Neural cell (in vitro differentiated cells): ENCODE results near the gene HHIPL1. TPM values are rescaled to one million over a fixed set of nuclear protein-coding genes. Genes with fewer than 3 reads are reported as not detected.
"Not testable (repeated sequence)": the region's sequence is repeated elsewhere in the genome, so short reads cannot be mapped to it uniquely, and the experiment has no call there.

Experiments
- H2AFZ ChIP-seq: fragments of 200-600, 300-800 bp; sonication (generic), shearing (Covaris generic); 2 replicates; pipeline ENCODE4 v1.6.0; 2014; ENCODE audit warnings: low read depth, mild to moderate bottlenecking, antibody characterized with exemption, low read length, moderate library complexity
- H3F3A ChIP-seq: fragments of 200-600 bp; shearing (Covaris generic); 2 replicates; pipeline ENCODE4 v1.6.1; 2016; ENCODE audit warnings: mild to moderate bottlenecking, moderate library complexity, mixed read lengths, antibody characterized with exemption, low read length; ENCODE audit not compliant: insufficient read depth, poor library complexity, severe bottlenecking
- H3K27ac ChIP-seq: fragments of 200-600, 300-800 bp; sonication (generic), shearing (Covaris generic); 2 replicates; pipeline ENCODE4 v1.5.1; 2014; ENCODE audit warnings: mild to moderate bottlenecking, low read length, moderate library complexity
- H3K27me3 ChIP-seq: fragments of 300-800, 200-600 bp; sonication (generic), shearing (Covaris generic); 2 replicates; pipeline ENCODE4 v1.6.0; 2014; ENCODE audit warnings: mild to moderate bottlenecking, low read depth, low read length, moderate library complexity; ENCODE audit not compliant: insufficient read depth
- H3K36me3 ChIP-seq: fragments of 300-800, 200-600 bp; sonication (generic), shearing (Covaris generic); 2 replicates; pipeline ENCODE4 v1.5.1; 2014; ENCODE audit warnings: mild to moderate bottlenecking, antibody characterized with exemption, low read length, moderate library complexity; ENCODE audit not compliant: insufficient read depth
- H3K4me2 ChIP-seq: fragments of 300-800, 200-600 bp; sonication (generic), shearing (Covaris generic); 2 replicates; pipeline ENCODE4 v1.6.0; 2014; ENCODE audit warnings: mild to moderate bottlenecking, low read length
- H3K4me3 ChIP-seq: fragments of 300-800, 200-600 bp; sonication (generic), shearing (Covaris generic); 2 replicates; pipeline ENCODE4 v1.5.1; 2014; ENCODE audit warnings: mild to moderate bottlenecking, low read length, moderate library complexity
- H3K79me2 ChIP-seq: fragments of 200-600 bp; shearing (Covaris generic); replicated peaks from 2 replicates; pipeline ENCODE4 v1.6.0; 2014; ENCODE audit warnings: mild to moderate bottlenecking, low read length, moderate library complexity; ENCODE audit not compliant: insufficient read depth
- H3K9ac ChIP-seq: fragments of 300-800, 200-600 bp; sonication (generic), shearing (Covaris generic); 2 replicates; pipeline ENCODE4 v1.6.1; 2016; ENCODE audit warnings: mild to moderate bottlenecking, low read length, mixed read lengths
- H3K9me2 ChIP-seq: fragments of 200-600 bp; shearing (Covaris generic); 2 replicates; pipeline ENCODE4 v1.6.1; 2016; ENCODE audit warnings: mild to moderate bottlenecking, low read length, mixed read lengths; ENCODE audit not compliant: insufficient read depth
- H3K9me3 ChIP-seq: fragments of 200-600, 300-800 bp; sonication (generic), shearing (Covaris generic); 2 replicates; pipeline ENCODE4 v1.6.1; 2016; ENCODE audit warnings: mild to moderate bottlenecking, mixed run types, low read length, moderate library complexity, mixed read lengths
- H4K20me1 ChIP-seq: fragments of 200-600 bp; shearing (Covaris generic); 2 replicates; pipeline ENCODE4 v1.6.1; 2016; ENCODE audit warnings: mild to moderate bottlenecking, mixed run types; ENCODE audit not compliant: insufficient read depth
- EP300 ChIP-seq: fragments of 450-650 bp; conservative IDR thresholded peaks from 2 replicates; pipeline ENCODE4 v1.6.1; 2014; ENCODE audit warnings: antibody characterized with exemption, mild to moderate bottlenecking, moderate library complexity; ENCODE audit not compliant: poor library complexity, severe bottlenecking
- EZH2 ChIP-seq: fragments of 200-600, 300-800 bp; shearing (Covaris generic), sonication (generic); IDR thresholded peaks from 2 replicates; pipeline ENCODE4 v1.6.1; 2014; ENCODE audit warnings: antibody characterized with exemption, low read length, borderline replicate concordance, mild to moderate bottlenecking; ENCODE audit not compliant: insufficient read depth, poor library complexity, severe bottlenecking
- MXI1 ChIP-seq: fragments of 450-650 bp; conservative IDR thresholded peaks from 2 replicates; pipeline ENCODE4 v1.6.1; 2014; ENCODE audit warnings: antibody characterized with exemption, mild to moderate bottlenecking; ENCODE audit not compliant: poor library complexity, severe bottlenecking
- POLR2AphosphoS5 ChIP-seq: IDR thresholded peaks from 2 replicates; pipeline ENCODE4 v1.6.1; 2012
- RAD21 ChIP-seq: fragments of 450-650 bp; conservative IDR thresholded peaks from 2 replicates; pipeline ENCODE4 v1.6.1; 2014; ENCODE audit warnings: antibody characterized with exemption, mild to moderate bottlenecking, moderate library complexity
- SMC3 ChIP-seq: fragments of 450-650 bp; conservative IDR thresholded peaks from 2 replicates; pipeline ENCODE4 v1.6.1; 2014; ENCODE audit warnings: antibody characterized with exemption, mild to moderate bottlenecking, moderate library complexity; ENCODE audit not compliant: poor library complexity
- TAF1 ChIP-seq: IDR thresholded peaks from 2 replicates; pipeline ENCODE4 v1.6.1; 2012; ENCODE audit warnings: low read depth
- polyA plus RNA-seq: library from polyadenylated mRNA; depleted of rRNA; stranded (reverse); fragments of >200 nt; gene quantifications from 2 replicates; pipeline ENCODE4 v1.2.3, GENCODE V29; 2014
- TF ChIP-seq, protein P1 (sequence below): fragments of 450-650 bp; IDR thresholded peaks from 2 replicates; pipeline ENCODE4 v1.5.1; 2014; ENCODE audit warnings: antibody characterized with exemption, mild to moderate bottlenecking, moderate library complexity; ENCODE audit not compliant: poor library complexity, severe bottlenecking
- TF ChIP-seq, protein P2 (sequence below): IDR thresholded peaks from 2 replicates; pipeline ENCODE4 v1.6.1; 2012; ENCODE audit warnings: borderline replicate concordance

HHIPL1 gene
- polyA plus RNA-seq, 1 donor from 2014 or later = 0.47 TPM

DNA sequence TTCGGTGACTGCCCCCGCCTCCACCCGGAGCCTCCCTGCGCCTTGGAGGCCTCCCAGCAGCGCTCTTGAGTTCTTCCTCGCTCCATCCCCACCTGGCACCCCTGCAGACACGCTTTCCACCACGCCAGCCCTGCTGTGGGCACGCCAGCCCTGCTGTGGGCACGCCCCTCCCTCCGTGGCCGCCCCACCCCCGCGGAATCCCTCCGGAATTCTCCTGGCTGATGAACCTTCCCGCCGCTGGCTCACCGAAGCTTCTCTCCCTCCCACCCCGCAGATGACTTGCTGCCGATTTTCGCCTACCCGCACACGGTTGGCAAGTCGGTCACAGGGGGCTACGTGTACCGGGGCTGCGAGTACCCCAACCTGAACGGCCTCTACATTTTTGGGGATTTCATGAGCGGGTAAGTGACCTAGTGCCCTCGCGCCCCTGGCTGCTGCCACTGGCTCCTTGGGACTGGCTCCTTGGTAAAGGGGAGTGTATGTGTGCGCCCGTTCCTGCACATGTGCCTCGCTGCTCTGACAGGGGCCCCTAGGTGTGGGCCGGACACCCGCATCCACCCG is 15.2 kb downstream of the HHIPL1 start:
- no peak overlapping the region for H3K9ac ChIP-seq
- no peaks in the 10 kb centered on the region for H3F3A ChIP-seq
- no peak overlapping the region for H3K4me3 ChIP-seq
- no peaks in the 10 kb centered on the region for H3K27me3 ChIP-seq
- H3K9me2 ChIP-seq = no peaks in the 10 kb centered on the region
- TF ChIP-seq EP300 (no peak), SMC3 (no peak), RAD21 (no peak), MXI1 (no peak), EZH2 (no peak), POLR2AphosphoS5 (no peak), TAF1 (no peak)
- TF ChIP-seq, protein P1, sequence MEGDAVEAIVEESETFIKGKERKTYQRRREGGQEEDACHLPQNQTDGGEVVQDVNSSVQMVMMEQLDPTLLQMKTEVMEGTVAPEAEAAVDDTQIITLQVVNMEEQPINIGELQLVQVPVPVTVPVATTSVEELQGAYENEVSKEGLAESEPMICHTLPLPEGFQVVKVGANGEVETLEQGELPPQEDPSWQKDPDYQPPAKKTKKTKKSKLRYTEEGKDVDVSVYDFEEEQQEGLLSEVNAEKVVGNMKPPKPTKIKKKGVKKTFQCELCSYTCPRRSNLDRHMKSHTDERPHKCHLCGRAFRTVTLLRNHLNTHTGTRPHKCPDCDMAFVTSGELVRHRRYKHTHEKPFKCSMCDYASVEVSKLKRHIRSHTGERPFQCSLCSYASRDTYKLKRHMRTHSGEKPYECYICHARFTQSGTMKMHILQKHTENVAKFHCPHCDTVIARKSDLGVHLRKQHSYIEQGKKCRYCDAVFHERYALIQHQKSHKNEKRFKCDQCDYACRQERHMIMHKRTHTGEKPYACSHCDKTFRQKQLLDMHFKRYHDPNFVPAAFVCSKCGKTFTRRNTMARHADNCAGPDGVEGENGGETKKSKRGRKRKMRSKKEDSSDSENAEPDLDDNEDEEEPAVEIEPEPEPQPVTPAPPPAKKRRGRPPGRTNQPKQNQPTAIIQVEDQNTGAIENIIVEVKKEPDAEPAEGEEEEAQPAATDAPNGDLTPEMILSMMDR = no peak
- TF ChIP-seq, protein P2, sequence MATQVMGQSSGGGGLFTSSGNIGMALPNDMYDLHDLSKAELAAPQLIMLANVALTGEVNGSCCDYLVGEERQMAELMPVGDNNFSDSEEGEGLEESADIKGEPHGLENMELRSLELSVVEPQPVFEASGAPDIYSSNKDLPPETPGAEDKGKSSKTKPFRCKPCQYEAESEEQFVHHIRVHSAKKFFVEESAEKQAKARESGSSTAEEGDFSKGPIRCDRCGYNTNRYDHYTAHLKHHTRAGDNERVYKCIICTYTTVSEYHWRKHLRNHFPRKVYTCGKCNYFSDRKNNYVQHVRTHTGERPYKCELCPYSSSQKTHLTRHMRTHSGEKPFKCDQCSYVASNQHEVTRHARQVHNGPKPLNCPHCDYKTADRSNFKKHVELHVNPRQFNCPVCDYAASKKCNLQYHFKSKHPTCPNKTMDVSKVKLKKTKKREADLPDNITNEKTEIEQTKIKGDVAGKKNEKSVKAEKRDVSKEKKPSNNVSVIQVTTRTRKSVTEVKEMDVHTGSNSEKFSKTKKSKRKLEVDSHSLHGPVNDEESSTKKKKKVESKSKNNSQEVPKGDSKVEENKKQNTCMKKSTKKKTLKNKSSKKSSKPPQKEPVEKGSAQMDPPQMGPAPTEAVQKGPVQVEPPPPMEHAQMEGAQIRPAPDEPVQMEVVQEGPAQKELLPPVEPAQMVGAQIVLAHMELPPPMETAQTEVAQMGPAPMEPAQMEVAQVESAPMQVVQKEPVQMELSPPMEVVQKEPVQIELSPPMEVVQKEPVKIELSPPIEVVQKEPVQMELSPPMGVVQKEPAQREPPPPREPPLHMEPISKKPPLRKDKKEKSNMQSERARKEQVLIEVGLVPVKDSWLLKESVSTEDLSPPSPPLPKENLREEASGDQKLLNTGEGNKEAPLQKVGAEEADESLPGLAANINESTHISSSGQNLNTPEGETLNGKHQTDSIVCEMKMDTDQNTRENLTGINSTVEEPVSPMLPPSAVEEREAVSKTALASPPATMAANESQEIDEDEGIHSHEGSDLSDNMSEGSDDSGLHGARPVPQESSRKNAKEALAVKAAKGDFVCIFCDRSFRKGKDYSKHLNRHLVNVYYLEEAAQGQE = no peak
- no peak overlapping the region for H3K4me2 ChIP-seq
- H4K20me1 ChIP-seq = no peaks in the 10 kb centered on the region
- no peak overlapping the region for H3K27ac ChIP-seq
- H2AFZ ChIP-seq = no peak overlapping the region
- no peaks in the 10 kb centered on the region for H3K79me2 ChIP-seq
- no peaks in the 10 kb centered on the region for H3K9me3 ChIP-seq
- H3K36me3 ChIP-seq = no peaks in the 10 kb centered on the region

DNA sequence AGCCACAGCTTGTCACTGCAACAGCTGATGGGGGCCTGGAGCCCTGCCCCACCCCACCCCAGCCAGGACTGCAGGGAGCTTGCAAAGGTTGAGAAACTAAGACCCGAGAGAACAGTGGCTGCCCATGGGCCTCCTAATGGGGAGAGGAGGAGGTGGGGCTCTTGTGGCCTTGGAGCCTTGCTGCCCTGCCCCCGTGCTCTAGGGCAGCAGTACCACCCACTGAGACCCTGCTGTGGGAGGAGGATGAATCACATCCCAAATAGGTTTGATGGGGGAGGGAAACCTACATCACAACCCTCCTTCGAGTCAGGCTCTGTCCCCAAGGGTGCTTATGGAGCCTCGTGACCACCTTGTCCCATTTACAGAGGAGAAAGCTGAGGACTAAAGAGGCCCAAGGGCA is 15.9 kb downstream of the HHIPL1 start:
- Histone ChIP-seq H3F3A (no peaks in the 10 kb centered on the region), H3K4me2 (no peak overlapping the region), H3K9me2 (no peaks in the 10 kb centered on the region), H4K20me1 (no peaks in the 10 kb centered on the region), H3K36me3 (no peaks in the 10 kb centered on the region), H2AFZ (no peak overlapping the region), H3K27ac (no peak overlapping the region), H3K4me3 (no peak overlapping the region), H3K9ac (no peak overlapping the region), H3K79me2 (no peaks in the 10 kb centered on the region), H3K9me3 (no peaks in the 10 kb centered on the region), H3K27me3 (no peaks in the 10 kb centered on the region)
- TF ChIP-seq MXI1 (no peak), TAF1 (no peak), RAD21 (no peak)

DNA sequence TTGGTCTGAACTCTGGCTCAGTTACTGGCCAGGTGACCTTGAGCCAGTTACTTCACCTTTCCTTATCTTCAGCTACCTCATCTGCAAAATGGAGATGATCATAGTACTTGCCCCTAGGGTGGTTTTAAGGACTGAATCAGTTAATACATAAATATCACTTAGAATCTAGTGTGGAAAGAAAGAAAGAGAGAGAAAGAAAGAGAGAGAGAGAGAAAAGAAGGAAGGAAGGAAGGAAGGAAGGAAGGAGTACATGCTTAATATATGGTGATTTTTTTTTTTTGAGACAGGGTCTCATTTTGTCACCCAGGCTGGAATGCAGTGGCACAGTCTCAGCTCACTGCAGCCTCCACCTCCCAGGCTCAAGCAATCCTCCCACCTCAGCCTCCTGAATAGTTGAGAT is 16.3 kb downstream of the HHIPL1 start:
- H3K27ac ChIP-seq, H3K9ac ChIP-seq, H3F3A ChIP-seq, H3K27me3 ChIP-seq, H3K9me2 ChIP-seq, H3K4me3 ChIP-seq, H3K79me2 ChIP-seq, H4K20me1 ChIP-seq, H3K9me3 ChIP-seq, H2AFZ ChIP-seq, H3K4me2 ChIP-seq, H3K36me3 ChIP-seq: not testable (repeated sequence)
